Effector memory CD8-positive, alpha-beta T cell (primary cell): ENCODE data around the gene USB1.

Experiments
- ATAC-seq: fragments of 150-1000 bp; cut with Tn5 transposase; replicated peaks from 2 replicates; pipeline ENCODE4 v1.10.0; 2021; ENCODE audit warnings: mild to moderate bottlenecking, moderate library complexity
- DNase-seq, 3 experiments: peaks; one replicate each; pipeline ENCODE4 v3.0.0; 2021
- H3K27ac Mint-ChIP-seq, 2 donors: one replicate each; pipeline ENCODE4 v1.8.0; 2022; ENCODE audit warnings: mild to moderate bottlenecking in 2 of 2, mixed read lengths in 2 of 2, moderate library complexity in 2 of 2
- H3K27me3 Mint-ChIP-seq, 2 donors: one replicate each; pipeline ENCODE4 v1.8.0; 2022; ENCODE audit warnings: mixed read lengths in 2 of 2
- H3K36me3 Mint-ChIP-seq: one replicate; pipeline ENCODE4 v1.8.0; 2022; ENCODE audit warnings: mild to moderate bottlenecking, moderate library complexity, mixed read lengths; ENCODE audit not compliant: insufficient read depth
- H3K4me1 Mint-ChIP-seq, 2 donors: one replicate each; pipeline ENCODE4 v1.8.0; 2022; ENCODE audit warnings: low read depth in 2 of 2, mixed read lengths in 2 of 2
- H3K4me3 Mint-ChIP-seq, 2 donors: one replicate each; pipeline ENCODE4 v1.8.0; 2022; ENCODE audit warnings: mild to moderate bottlenecking in 2 of 2, mixed read lengths in 2 of 2, moderate library complexity in 2 of 2
- H3K9me3 Mint-ChIP-seq, 2 donors: one replicate each; pipeline ENCODE4 v1.8.0; 2022; ENCODE audit warnings: mixed read lengths in 2 of 2

USB1 gene

GRCh38 chr16:58040945-58041627, 39.9 kb downstream of the USB1 start:
- Mint-ChIP-seq H3K4me3 (no peak overlapping the region), H3K4me1 (no peaks in the 10 kb centered on the region), H3K9me3 (no peaks in the 10 kb centered on the region), H3K27me3 (no peaks in the 10 kb centered on the region), H3K36me3 (no peaks in the 10 kb centered on the region), H3K27ac (no peak overlapping the region)
- ATAC-seq: no peak
- no peak for DNase-seq

DNA sequence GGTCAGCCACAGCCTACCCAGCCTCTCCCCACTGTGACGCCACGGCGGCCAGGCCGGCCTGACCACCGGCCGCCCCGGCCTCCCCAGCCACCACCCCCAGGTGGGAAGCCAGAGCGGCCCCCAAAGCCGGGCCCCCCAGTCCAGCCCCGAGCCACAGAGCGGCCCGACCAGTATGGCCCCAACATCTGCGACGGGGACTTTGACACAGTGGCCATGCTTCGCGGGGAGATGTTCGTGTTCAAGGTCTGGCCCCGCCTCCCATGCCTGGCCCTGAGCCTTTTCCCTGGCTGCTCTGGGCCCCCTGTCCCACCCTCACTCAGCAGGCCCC, 40.4 kb downstream of the USB1 start:
- H3K27ac Mint-ChIP-seq: no peak overlapping the region
- ATAC-seq: no peak
- H3K4me1 Mint-ChIP-seq: no peaks in the 10 kb centered on the region
- H3K4me3 Mint-ChIP-seq: no peak overlapping the region
- no peaks in the 10 kb centered on the region for H3K9me3 Mint-ChIP-seq
- no peaks in the 10 kb centered on the region for H3K27me3 Mint-ChIP-seq
- DNase-seq: no peak
- no peaks in the 10 kb centered on the region for H3K36me3 Mint-ChIP-seq

GRCh38 chr16:58042001-58042885, 41.0 kb downstream of the USB1 start:
- Mint-ChIP-seq H3K4me3 (no peak overlapping the region), H3K27me3 (no peaks in the 10 kb centered on the region), H3K27ac (no peak overlapping the region), H3K9me3 (no peaks in the 10 kb centered on the region), H3K36me3 (no peaks in the 10 kb centered on the region), H3K4me1 (no peaks in the 10 kb centered on the region)
- DNase-seq (no peak), ATAC-seq (no peak)

DNA sequence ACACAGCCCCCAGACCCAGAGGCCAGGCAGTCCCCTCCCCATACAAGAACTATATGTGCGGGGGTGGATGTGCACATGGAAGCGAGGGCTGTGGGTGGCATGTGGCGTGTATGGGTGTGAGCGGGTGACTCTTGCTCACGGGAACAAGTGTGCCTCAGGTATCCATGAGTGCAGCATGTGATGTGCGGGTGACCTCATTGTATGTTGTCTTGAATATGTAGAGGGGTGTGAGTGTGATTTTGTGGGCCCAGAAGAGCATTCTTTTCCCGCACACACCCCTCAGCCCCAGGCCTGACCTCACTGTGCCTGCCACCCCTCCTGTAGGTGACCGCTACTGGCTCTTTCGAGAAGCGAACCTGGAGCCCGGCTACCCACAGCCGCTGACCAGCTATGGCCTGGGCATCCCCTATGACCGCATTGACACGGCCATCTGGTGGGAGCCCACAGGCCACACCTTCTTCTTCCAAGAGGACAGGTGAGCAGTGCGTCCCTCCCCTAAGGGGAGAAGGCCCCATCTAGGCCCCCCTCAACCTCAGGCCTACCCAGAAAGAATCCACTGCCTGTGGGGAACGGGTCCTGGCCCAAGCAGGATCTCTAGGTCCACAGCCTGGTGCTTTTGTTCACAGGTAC, 41.8 kb downstream of the USB1 start:
- no peaks in the 10 kb centered on the region for H3K9me3 Mint-ChIP-seq
- no peak for DNase-seq
- H3K36me3 Mint-ChIP-seq: no peaks in the 10 kb centered on the region
- no peaks in the 10 kb centered on the region for H3K4me1 Mint-ChIP-seq
- no peak overlapping the region for H3K4me3 Mint-ChIP-seq
- no peak for ATAC-seq
- H3K27ac Mint-ChIP-seq: no peak overlapping the region
- H3K27me3 Mint-ChIP-seq: no peaks in the 10 kb centered on the region

DNA sequence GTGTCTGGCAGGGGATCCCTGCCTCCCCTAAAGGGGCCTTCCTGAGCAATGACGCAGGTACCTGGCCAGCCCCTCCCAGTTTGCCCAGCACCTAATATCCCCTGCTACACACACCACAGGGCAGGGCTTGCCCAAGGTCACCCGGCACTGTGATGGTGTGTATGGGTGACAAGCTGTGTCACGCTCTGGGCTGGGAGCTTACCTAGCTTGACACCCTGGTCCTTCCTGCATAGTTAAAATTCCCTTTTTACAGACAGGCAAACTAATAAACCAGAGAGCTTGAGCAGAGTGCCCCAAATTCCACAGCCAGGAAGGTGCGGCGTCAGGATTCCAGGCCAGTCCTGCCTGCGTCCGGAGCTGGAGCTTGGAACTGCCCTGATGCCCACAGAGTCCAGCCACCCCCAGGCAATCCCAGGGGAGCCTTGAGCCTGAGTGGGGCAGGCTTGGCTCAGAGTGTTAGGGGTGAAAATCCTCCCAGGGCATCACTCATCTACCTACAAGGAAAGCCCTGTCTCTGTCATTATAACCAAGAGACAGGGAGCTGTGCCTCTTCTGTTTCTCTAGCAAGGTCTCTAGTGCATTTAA, 42.5 kb downstream of the USB1 start:
- no peaks in the 10 kb centered on the region for H3K4me1 Mint-ChIP-seq
- H3K27ac Mint-ChIP-seq: no peak overlapping the region
- DNase-seq: no peak
- ATAC-seq: no peak
- H3K36me3 Mint-ChIP-seq: no peaks in the 10 kb centered on the region
- H3K27me3 Mint-ChIP-seq: no peaks in the 10 kb centered on the region
- no peak overlapping the region for H3K4me3 Mint-ChIP-seq
- H3K9me3 Mint-ChIP-seq: no peaks in the 10 kb centered on the region

GRCh38 chr16:58044266-58045019, 43.2 kb downstream of the USB1 start:
- Mint-ChIP-seq H3K36me3 (no peaks in the 10 kb centered on the region), H3K4me3 (no peak overlapping the region), H3K4me1 (no peaks in the 10 kb centered on the region), H3K27me3 (no peaks in the 10 kb centered on the region), H3K9me3 (no peaks in the 10 kb centered on the region), H3K27ac (no peak overlapping the region)
- ATAC-seq (no peak), DNase-seq (no peak)

DNA sequence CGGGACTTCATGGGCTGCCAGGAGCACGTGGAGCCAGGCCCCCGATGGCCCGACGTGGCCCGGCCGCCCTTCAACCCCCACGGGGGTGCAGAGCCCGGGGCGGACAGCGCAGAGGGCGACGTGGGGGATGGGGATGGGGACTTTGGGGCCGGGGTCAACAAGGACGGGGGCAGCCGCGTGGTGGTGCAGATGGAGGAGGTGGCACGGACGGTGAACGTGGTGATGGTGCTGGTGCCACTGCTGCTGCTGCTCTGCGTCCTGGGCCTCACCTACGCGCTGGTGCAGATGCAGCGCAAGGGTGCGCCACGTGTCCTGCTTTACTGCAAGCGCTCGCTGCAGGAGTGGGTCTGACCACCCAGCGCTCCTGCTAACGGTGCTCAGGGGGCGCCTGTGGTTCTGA, 43.9 kb downstream of the USB1 start:
- no peaks in the 10 kb centered on the region for H3K9me3 Mint-ChIP-seq
- peaks cover 3 to 6% of the 10 kb centered on the region in 2 donors for H3K27me3 Mint-ChIP-seq
- ATAC-seq: no peak

GRCh38 chr16:58046054-58046881, 45.1 kb downstream of the USB1 start:
- H3K4me1 Mint-ChIP-seq: no peaks in the 10 kb centered on the region
- H3K36me3 Mint-ChIP-seq: no peaks in the 10 kb centered on the region
- no peaks in the 10 kb centered on the region for H3K9me3 Mint-ChIP-seq
- DNase-seq: no peak
- H3K27me3 Mint-ChIP-seq: peaks cover 14 to 17% of the 10 kb centered on the region in 2 donors
- H3K27ac Mint-ChIP-seq: no peak overlapping the region
- ATAC-seq: no peak
- H3K4me3 Mint-ChIP-seq: no peak overlapping the region

More for the DNA sequence above, 43.9 kb downstream of the USB1 start:
- Mint-ChIP-seq H3K27ac (no peak overlapping the region), H3K4me1 (no peaks in the 10 kb centered on the region), H3K4me3 (no peak overlapping the region), H3K36me3 (no peaks in the 10 kb centered on the region)
- DNase-seq: no peak

DNA sequence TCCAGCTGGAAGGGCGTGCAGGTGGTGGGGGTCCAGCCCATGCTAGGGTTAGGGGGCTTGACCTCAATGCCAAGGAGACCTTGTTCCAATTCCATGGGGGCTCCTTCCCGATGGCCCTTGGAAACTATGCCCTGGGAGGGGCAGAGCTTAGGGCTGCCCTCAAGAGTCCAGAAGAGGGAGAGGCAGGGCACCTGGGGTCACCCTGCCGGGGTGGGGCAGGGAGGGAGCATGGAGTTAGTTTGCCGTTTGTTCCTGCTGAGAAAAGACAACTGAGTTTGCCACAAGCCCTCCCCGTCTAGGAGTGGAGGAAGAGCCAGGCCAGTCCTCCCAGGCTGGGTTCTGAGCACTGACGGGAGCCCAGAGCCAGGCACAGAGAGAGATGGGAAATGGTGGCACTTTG, 45.7 kb downstream of the USB1 start:
- H3K9me3 Mint-ChIP-seq: no peaks in the 10 kb centered on the region
- DNase-seq (no peak), ATAC-seq (no peak)
- H3K27ac Mint-ChIP-seq: no peak overlapping the region
- no peaks in the 10 kb centered on the region for H3K36me3 Mint-ChIP-seq
- H3K27me3 Mint-ChIP-seq: peaks cover 14 to 20% of the 10 kb centered on the region in 2 donors
- H3K4me3 Mint-ChIP-seq: no peak overlapping the region
- H3K4me1 Mint-ChIP-seq: no peaks in the 10 kb centered on the region

DNA sequence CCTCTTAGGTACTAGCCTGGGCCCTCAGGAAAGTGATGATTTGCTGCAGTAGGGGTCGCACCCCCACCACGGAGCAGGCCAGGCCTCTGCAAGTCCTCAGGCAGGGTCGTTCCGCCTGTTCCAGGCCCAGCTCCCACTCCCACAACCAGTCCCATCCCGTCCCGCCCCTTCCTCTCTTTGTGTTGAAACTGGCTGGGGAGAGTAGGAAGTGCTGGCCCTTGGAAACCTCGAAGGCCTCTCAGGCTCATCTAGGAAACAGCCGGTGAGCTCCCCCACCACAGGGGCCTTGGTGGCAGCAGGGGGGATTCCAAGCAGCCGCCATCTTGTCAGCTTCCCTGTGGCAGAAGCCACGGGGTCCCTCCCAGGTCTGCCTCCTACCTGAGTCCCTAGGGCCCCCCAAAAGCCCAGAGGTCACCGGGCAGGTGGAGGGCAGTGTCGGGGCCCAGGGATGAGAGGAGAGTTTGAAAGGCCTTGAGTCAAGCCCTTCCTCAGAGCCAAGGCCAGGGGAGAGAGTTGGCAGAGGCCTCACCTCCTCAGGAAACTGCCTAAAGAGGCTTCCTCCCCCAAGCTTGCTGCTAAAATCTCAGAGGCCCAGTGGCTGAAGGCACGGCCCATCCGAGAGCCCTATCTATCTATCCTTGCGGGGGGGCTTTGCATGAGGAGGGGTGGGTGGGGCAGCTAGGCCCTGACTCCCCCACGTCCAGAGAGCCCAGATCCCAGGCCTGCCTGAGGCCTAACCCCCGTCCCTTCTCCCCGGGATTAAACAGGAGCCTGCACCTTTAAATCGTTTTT, 46.5 kb downstream of the USB1 start:
- Mint-ChIP-seq H3K27ac (no peak overlapping the region), H3K4me1 (no peaks in the 10 kb centered on the region), H3K27me3 (peaks cover 14 to 20% of the 10 kb centered on the region in 2 donors), H3K36me3 (no peaks in the 10 kb centered on the region), H3K4me3 (no peak overlapping the region), H3K9me3 (no peaks in the 10 kb centered on the region)
- DNase-seq: no peak
- ATAC-seq: no peak

DNA sequence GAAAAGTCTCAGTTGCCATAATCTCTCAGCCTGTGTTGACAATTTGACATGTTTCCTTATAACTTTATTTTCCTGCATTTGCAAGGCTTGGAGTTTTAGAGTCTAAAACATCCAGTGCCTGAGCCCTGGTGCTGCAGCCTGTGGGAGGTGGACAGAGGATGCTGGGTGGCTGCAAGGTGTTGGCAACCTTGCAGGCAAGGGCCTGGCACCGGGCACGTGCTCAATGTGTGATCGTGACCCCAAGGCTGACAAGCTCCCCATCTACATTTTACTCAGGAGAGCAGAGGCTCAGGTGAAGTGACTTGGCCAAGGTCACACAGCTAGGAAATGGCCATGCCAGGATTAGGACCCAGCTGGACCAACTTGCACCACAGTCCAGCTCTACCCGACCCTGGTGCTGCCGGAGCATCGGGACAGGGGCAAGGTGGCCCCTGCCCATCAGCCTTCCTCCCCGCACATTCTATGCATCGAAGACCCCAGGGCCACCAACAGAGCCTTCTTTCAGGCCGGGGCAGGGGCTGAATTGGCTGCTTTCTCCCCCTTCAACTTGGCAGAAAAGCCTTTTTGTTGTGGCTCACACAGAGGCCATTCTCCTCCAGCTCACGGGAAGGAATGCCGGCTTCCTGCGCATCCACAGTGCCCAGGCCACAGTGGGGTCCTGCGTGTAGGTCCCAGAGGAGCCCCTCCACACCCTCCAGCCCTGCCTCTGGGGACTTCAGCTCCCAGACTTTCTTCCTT, 47.5 kb downstream of the USB1 start:
- no peak overlapping the region for H3K4me3 Mint-ChIP-seq
- no peaks in the 10 kb centered on the region for H3K9me3 Mint-ChIP-seq
- H3K36me3 Mint-ChIP-seq: no peaks in the 10 kb centered on the region
- ATAC-seq (no peak), DNase-seq (no peak)
- no peaks in the 10 kb centered on the region for H3K4me1 Mint-ChIP-seq
- H3K27ac Mint-ChIP-seq: no peak overlapping the region
- peaks cover 14 to 20% of the 10 kb centered on the region in 2 donors for H3K27me3 Mint-ChIP-seq
